ENCODE measurements around the gene KLHL22.

KLHL22 gene

GRCh38 chr22:20465759-20466077 lies 29.9 kb downstream of the KLHL22 start:
- ATAC-seq, result no peak
- TF ChIP-seq BACH2 (CRISPR knock-in tag; IDR thresholded peaks at IDR 0.05; ENCODE audit: borderline replicate concordance), result no peak
- TF ChIP-seq ZFP3 (CRISPR knock-in tag; IDR thresholded peaks at IDR 0.05), result no peak
- no peak for TF ChIP-seq TCF4 (CRISPR knock-in tag; IDR thresholded peaks at IDR 0.05; ENCODE audit: borderline replicate concordance)
- no peak for TF ChIP-seq TOX (CRISPR knock-in tag; IDR thresholded peaks at IDR 0.05; ENCODE audit: borderline replicate concordance)
- TF ChIP-seq CREB5 (CRISPR knock-in tag; IDR thresholded peaks at IDR 0.05; ENCODE audit: low read depth), result no peak
- TF ChIP-seq ZC3H10 (CRISPR knock-in tag; IDR thresholded peaks at IDR 0.05), result no peak
- TF ChIP-seq OSR1 (CRISPR knock-in tag; IDR thresholded peaks at IDR 0.05), result no peak

GRCh38 chr22:20464912-20465758 lies 30.5 kb downstream of the KLHL22 start:
- TF ChIP-seq TOX (CRISPR knock-in tag; IDR thresholded peaks at IDR 0.05; ENCODE audit: borderline replicate concordance), result no peak
- TF ChIP-seq, protein P1, sequence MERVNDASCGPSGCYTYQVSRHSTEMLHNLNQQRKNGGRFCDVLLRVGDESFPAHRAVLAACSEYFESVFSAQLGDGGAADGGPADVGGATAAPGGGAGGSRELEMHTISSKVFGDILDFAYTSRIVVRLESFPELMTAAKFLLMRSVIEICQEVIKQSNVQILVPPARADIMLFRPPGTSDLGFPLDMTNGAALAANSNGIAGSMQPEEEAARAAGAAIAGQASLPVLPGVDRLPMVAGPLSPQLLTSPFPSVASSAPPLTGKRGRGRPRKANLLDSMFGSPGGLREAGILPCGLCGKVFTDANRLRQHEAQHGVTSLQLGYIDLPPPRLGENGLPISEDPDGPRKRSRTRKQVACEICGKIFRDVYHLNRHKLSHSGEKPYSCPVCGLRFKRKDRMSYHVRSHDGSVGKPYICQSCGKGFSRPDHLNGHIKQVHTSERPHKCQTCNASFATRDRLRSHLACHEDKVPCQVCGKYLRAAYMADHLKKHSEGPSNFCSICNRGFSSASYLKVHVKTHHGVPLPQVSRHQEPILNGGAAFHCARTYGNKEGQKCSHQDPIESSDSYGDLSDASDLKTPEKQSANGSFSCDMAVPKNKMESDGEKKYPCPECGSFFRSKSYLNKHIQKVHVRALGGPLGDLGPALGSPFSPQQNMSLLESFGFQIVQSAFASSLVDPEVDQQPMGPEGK (CRISPR knock-in tag; IDR thresholded peaks at IDR 0.05; ENCODE audit: borderline replicate concordance), result no peak
- ATAC-seq, result no peak

DNA sequence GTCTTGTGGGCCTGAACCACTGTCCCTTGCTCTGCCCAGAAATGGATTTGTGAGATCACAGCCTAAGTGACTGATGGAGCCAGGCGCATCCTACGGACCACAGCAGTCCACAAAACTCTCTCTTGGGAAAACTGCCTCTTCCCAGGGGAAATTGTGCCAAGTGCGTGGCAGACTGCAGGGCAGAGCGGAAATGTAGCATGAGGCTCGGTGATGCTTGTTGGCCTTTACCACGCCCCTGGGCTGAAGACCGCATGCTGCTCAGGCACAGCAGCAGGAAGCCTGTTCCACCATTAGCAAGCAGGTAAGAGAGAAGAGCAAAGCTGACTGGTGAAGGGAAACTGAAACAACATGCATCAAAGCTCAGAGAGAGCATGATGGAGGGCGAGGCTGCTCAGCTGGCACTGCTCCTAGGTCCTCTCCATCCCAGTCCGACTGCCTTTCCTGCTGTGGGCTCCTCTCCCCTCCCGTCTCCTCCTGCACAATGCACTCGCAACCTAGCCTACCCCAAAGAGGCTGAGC lies 31.4 kb downstream of the KLHL22 start:
- TF ChIP-seq CREB5 (CRISPR knock-in tag; IDR thresholded peaks at IDR 0.05; ENCODE audit: low read depth) (no peak), SNAI2 (CRISPR knock-in tag; IDR thresholded peaks at IDR 0.05) (no peak), GLIS3 (CRISPR knock-in tag; IDR thresholded peaks at IDR 0.05) (no peak), ISL1 (CRISPR knock-in tag; IDR thresholded peaks at IDR 0.05) (no peak), ZFP30 (CRISPR knock-in tag; IDR thresholded peaks at IDR 0.05) (no peak), CSRNP3 (CRISPR knock-in tag; IDR thresholded peaks at IDR 0.05) (no peak), CSDC2 (CRISPR knock-in tag; IDR thresholded peaks at IDR 0.05) (no peak), PPARA (CRISPR knock-in tag; IDR thresholded peaks at IDR 0.05; ENCODE audit: borderline replicate concordance) (no peak), ARNTL (CRISPR knock-in tag; IDR thresholded peaks at IDR 0.05; ENCODE audit: borderline replicate concordance, low read depth) (no peak), RARB (CRISPR knock-in tag; IDR thresholded peaks at IDR 0.05) (no peak), ESRRG (CRISPR knock-in tag; IDR thresholded peaks at IDR 0.05) (no peak), TOX (CRISPR knock-in tag; IDR thresholded peaks at IDR 0.05; ENCODE audit: borderline replicate concordance) (no peak)
- TF ChIP-seq, protein P2, sequence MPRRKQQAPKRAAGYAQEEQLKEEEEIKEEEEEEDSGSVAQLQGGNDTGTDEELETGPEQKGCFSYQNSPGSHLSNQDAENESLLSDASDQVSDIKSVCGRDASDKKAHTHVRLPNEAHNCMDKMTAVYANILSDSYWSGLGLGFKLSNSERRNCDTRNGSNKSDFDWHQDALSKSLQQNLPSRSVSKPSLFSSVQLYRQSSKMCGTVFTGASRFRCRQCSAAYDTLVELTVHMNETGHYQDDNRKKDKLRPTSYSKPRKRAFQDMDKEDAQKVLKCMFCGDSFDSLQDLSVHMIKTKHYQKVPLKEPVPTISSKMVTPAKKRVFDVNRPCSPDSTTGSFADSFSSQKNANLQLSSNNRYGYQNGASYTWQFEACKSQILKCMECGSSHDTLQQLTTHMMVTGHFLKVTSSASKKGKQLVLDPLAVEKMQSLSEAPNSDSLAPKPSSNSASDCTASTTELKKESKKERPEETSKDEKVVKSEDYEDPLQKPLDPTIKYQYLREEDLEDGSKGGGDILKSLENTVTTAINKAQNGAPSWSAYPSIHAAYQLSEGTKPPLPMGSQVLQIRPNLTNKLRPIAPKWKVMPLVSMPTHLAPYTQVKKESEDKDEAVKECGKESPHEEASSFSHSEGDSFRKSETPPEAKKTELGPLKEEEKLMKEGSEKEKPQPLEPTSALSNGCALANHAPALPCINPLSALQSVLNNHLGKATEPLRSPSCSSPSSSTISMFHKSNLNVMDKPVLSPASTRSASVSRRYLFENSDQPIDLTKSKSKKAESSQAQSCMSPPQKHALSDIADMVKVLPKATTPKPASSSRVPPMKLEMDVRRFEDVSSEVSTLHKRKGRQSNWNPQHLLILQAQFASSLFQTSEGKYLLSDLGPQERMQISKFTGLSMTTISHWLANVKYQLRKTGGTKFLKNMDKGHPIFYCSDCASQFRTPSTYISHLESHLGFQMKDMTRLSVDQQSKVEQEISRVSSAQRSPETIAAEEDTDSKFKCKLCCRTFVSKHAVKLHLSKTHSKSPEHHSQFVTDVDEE (CRISPR knock-in tag; IDR thresholded peaks at IDR 0.05), result no peak
- ATAC-seq, result no peak
